ENCODE measurements around the gene JAML.

DNA sequence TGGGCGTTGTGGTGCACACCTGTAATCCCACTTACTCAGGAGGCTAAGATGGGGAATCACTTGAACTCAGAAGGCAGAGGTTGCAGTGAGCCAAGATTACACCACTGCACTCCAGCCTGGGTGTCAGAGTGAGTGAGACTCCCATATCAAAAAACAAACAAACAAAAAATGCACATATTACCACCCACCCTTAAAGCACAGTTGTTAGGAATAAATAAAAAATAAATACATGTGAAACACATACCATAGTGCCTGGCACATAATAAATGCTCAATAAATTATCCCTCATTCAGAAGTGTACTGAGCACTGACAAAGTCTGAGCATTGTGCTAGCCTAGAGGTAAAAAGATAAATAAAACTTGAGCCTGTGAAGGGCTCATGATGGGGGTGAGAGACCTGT is 9.0 kb upstream of the JAML start:
- TF ChIP-seq, protein P1, sequence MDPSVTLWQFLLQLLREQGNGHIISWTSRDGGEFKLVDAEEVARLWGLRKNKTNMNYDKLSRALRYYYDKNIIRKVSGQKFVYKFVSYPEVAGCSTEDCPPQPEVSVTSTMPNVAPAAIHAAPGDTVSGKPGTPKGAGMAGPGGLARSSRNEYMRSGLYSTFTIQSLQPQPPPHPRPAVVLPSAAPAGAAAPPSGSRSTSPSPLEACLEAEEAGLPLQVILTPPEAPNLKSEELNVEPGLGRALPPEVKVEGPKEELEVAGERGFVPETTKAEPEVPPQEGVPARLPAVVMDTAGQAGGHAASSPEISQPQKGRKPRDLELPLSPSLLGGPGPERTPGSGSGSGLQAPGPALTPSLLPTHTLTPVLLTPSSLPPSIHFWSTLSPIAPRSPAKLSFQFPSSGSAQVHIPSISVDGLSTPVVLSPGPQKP (IDR thresholded peaks at IDR 0.05; ENCODE audit: borderline replicate concordance, low read depth, low read length) = no peak
- TF ChIP-seq POLR2A (IDR thresholded peaks at IDR 0.05; ENCODE audit: low read depth, low read length) = no peak
- TF ChIP-seq BHLHE40 (IDR thresholded peaks at IDR 0.05; ENCODE audit: low read depth, low read length) = no peak
- TF ChIP-seq MAFK (IDR thresholded peaks at IDR 0.05; ENCODE audit: low read depth, low read length) = no peak
- TF ChIP-seq RFX5 (IDR thresholded peaks at IDR 0.05; ENCODE audit: low read depth, low read length) = no peak
- TF ChIP-seq, protein P2, sequence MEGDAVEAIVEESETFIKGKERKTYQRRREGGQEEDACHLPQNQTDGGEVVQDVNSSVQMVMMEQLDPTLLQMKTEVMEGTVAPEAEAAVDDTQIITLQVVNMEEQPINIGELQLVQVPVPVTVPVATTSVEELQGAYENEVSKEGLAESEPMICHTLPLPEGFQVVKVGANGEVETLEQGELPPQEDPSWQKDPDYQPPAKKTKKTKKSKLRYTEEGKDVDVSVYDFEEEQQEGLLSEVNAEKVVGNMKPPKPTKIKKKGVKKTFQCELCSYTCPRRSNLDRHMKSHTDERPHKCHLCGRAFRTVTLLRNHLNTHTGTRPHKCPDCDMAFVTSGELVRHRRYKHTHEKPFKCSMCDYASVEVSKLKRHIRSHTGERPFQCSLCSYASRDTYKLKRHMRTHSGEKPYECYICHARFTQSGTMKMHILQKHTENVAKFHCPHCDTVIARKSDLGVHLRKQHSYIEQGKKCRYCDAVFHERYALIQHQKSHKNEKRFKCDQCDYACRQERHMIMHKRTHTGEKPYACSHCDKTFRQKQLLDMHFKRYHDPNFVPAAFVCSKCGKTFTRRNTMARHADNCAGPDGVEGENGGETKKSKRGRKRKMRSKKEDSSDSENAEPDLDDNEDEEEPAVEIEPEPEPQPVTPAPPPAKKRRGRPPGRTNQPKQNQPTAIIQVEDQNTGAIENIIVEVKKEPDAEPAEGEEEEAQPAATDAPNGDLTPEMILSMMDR (conservative IDR thresholded peaks at IDR 0.05; ENCODE audit: low read depth, low read length) = no peak
- TF ChIP-seq CHD1 (IDR thresholded peaks at IDR 0.05; ENCODE audit: low read depth, low read length) = no peak
- no peak for TF ChIP-seq SMC3 (IDR thresholded peaks at IDR 0.05; ENCODE audit: low read depth, low read length)
- no peak for TF ChIP-seq MAZ (IDR thresholded peaks at IDR 0.05; ENCODE audit: borderline replicate concordance, low read depth, low read length)
